Measurements from ENCODE around the gene CAPRIN2.
A peak's percentile ranks its signal among the peaks of the same experiment; 100 is the strongest.

Gene CAPRIN2

DNA sequence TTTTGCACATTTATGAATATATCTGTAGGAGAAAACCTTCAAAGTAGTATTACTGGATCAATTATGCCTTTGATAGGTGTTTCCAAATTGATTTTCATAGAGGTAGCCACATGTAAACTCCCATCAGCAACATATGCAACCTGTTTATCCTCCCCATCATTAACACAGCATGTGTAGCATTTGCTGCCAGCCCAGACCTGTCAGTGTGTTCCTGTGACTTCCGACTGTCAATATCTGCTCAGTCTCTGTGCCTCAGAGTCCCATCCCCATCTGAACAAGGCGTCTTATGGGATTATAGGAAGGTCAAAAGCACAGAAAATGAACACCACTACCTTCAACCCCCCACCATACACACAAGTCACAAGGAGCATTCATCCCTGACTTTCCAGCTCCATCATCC lies 9.5 kb upstream of the CAPRIN2 start:
- DNase-seq (ENCODE audit: low read depth): no peak

DNA sequence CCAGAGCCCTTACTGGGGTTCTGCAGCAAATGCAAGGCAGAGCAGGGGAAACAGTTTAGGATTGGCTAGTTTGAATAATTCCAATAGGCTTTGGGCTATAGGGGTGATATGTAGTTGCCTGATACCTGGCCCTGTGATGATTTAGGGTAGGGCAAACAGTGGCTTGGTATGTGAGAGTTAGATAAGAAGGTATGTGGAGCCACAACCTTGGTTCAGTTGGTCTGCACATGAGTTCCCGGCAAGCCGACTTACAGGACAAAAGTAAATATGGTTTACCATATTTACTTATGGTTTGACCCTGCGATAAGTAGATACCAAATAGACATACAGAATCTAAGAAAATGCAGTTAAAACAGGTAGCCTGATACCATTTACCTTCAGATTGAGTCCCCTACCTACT lies 8.3 kb upstream of the CAPRIN2 start:
- DNase-seq (ENCODE audit: low read depth): no peak

DNA sequence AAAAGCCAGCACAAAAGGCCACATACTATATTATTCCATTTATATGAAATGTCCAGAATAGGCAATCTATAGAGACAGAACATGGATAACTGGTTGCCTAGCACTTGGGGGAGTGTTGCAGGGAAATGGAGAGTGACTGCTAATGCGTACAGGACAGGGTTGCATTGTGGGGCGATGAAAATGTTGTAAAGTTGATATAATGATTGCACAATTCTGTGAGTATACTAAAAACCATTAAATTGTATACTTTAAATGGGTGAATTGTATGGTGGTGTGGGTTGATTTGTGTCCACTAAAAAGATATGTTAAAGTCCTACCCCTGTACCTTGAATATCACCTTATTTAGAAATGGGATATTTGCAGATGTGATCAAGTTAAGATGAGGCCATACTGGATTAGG lies 7.0 kb upstream of the CAPRIN2 start:
- no peak for DNase-seq (ENCODE audit: low read depth)

DNA sequence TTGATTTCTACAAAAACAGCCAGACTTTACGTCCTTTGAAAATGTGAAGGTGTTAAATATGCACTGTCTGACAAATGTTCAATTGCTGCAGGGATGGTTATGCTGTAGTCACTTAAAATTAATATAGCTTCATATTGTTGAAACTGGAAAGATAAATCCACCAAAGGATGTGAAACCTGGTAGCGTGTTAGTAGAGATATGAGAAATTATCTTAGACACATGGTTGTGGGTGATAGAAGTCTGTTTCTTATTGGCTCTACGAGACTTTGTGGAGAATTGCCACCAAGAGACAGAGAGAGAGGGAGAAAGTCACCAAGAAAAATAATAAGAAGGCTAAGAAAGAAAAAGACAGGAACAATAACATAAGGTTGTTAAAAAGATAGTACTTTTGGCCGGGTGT lies 2.6 kb upstream of the CAPRIN2 start:
- no peak for DNase-seq (ENCODE audit: low read depth)

DNA sequence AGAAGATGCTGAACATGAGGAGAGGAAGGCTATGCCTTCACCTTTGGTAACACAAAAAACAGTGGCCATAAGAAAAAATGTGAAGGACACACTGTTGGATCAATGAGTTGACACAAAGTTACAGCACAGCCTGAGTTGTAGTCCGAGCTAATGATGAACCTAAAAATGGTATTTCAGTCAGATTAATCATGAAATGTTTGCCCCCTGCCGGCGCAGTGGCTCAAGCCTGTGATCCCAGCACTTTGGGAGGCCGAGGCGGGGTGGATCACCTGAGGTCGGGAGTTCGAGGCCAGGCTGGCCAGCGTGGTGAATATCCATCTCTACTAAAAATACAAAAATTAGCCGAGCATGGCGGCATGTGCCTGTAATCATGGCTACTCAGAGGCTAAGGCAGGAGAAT lies 1.3 kb upstream of the CAPRIN2 start:
- DNase-seq (ENCODE audit: low read depth): no peak

DNA sequence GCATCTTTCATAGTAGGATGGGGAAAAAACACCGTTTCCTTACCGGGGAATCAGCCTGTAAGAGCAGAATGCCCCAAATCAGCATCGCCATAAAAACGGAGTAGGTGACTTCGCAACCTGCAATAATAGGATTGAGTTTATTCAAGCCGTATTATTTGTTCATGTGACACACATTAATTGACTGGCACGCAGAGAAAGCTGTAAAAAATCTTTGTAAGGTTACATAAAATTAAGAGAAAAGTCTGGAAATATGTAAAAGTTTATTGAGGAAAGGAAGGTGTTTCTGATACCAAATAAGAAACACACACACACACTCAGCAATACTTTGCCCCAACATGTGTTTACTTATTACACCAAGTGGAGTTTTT lies 628 bp upstream of the CAPRIN2 start:
- no peak for DNase-seq (ENCODE audit: low read depth)

DNA sequence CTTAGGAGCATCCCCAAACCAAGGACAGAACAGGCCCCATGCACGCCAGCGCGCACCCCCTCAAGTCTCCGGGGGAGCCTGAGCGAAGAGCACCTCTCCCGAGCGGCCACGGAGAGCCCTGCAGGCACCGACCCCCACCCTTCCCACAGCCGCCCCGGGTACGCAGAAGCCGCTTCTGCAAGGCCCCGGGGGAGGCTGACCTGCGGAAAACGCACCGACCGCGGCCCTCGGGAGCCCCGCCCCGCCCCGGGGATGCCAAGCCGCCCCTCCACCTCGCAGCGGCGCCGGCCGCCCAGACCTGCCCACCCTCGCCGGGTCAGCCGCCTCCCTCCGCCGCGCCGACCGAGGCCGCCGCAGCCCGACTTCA lies 385 bp downstream of the CAPRIN2 start:
- no peak for DNase-seq (ENCODE audit: low read depth)

DNA sequence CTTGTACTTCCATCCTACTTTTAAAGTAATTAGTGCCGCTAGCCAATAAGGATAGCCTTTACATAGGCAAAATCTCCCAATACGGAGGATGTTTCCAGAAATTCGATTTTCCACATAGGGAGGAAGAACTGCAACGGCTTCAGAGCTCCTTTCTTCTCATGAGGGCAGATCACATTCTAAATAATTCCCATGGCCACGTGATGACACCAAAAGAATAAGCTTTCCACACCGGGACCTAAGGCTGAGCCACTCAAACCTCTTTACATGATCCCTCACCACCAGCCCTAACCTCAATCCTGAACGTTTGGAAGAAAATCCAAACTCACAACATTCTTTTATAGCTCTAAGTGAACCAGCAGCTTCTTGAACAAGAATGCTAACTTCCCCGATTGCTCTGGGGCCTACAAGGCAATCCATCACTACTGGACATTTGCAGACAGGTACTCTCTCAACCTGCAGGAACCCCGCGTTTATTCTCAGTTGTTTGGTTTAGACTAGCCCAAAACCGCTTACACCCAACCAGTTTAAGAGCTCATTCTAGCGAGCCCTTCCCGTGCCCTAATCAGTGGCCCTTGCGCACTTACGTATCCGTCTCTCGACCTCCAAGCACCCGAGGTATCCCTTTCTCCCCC lies 884 bp downstream of the CAPRIN2 start:
- DNase-seq (ENCODE audit: low read depth): no peak

DNA sequence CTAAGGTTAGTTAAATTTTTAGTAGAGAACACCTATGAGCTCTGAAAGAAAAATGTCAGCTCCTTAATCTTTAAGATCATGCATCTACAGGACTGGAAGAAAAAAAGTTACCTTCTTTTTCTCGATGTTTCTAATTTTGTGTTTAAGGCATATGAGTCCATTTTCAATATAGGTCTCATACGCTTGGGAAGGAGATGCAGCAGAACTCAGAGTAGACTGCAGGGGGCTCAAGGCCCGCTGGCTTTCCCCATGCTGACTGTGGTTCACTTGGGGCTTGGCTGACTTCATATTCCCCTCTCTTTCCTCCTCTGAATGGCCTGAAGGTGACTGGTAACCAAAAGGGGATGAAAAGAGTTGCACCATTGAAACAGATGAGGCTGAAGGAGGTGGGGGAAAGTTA lies 1.5 kb downstream of the CAPRIN2 start:
- no peak for DNase-seq (ENCODE audit: low read depth)

DNA sequence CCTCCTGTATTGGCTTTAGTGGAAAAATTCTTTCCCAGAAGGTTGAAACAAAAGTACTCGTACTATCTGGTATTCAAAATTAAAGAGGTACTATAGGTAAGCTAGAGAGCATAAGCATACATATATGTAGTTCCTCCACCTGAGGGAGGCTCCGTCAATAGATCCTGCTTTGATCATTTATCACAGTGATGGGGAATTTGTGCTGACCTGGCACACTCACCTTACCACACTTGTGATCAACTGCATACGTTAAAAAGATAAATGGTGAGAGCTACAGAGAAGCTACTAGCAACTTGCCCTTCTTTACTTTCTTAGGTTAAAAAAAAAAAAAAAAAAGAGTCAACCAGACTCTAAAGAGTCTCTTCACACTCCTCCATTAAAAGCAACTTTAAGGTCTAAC lies 2.5 kb downstream of the CAPRIN2 start:
- no peak for DNase-seq (ENCODE audit: low read depth)

DNA sequence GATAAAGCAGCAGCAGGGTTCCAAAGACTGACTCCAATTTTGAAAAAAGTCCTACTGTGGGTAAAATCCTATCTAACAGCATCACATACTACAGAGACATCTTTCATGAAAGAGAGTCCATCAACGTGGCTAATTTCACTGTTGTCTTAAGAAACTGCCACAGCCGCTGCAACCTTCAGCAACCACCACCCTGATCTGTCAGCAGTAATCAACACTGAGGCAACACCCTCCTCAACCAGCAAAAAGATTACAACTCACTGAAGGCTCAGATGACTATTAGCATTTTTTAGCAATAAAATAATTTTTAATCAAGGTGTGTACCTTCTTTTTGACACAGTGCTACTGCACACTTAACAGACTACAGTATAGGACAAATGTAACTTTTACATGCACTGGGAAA lies 6.6 kb downstream of the CAPRIN2 start:
- no peak for DNase-seq (ENCODE audit: low read depth)

DNA sequence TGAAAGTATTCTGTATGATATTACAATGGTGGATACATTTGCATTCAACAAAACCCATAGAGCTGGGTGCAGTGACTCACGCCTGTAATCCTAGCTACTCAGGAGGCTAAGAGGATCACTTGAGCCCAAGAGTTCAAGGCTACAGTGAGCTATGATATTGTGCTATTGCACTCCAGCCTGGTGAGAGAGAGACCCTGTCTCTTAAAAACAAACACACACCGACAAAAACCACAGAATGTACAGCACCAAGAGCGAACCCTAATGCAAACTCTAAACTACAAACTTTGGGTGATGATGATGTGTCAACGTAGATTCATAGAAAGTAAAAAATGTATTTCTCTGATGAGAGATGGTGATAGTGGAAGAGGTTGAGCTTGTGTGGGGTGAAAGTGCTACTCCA lies 8.6 kb downstream of the CAPRIN2 start:
- no peak for DNase-seq (ENCODE audit: low read depth)

DNA sequence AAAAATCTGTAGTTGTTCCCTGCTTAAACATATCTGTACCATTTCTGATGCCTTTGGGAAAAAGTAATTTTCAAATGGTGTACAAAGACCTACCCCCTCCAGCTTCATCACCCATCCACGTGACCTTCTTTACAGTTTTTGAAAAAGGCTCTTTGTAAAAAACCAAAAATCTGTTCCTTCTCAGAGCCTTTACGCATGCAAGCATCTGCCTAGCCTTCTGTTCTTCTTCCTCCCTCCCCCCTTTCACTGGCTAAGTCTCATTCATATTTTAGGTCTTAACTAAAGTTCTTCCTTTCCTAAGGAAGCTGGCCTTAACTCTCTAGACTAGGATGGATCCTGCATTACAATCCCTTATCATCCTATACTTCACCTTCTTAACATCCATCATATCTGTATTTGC lies 10.4 kb downstream of the CAPRIN2 start:
- no peak for DNase-seq (ENCODE audit: low read depth)

DNA sequence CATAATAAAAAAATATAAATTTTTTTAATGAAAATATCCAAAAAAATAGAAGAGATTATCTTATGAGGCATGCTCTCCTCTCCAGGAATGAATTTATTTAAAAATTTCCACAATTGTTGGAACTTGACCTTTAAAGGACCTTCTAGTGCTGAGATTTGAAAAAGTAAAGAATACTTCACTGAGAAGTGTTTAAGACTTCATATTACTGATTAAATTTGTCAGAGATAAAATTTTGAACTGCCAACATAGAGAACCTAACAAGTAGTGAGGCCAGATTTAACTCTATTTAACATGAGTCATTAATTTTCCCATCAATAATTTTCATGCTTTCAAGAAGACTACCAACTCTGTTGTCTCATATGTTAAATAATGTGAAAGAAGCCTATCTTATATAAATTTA lies 14.5 kb downstream of the CAPRIN2 start:
- DNase-seq (ENCODE audit: low read depth): no peak

DNA sequence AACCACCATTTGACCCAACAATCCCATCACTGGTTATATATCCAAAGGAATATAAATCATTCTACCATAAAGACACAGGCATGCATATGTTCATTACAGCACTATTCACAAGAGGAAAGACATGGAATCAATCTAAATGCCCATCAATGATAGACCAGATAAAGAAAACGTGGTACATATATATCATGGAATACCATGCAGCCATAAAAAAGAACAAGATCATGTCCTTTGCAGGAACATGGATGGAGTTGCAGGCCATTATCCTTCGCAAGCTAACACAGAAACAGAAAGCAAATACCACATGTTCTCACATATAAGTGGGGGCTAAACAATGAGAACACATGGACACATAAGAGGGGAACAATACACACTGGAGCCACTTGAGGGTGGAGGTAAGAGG lies 15.7 kb downstream of the CAPRIN2 start:
- no peak for DNase-seq (ENCODE audit: low read depth)

DNA sequence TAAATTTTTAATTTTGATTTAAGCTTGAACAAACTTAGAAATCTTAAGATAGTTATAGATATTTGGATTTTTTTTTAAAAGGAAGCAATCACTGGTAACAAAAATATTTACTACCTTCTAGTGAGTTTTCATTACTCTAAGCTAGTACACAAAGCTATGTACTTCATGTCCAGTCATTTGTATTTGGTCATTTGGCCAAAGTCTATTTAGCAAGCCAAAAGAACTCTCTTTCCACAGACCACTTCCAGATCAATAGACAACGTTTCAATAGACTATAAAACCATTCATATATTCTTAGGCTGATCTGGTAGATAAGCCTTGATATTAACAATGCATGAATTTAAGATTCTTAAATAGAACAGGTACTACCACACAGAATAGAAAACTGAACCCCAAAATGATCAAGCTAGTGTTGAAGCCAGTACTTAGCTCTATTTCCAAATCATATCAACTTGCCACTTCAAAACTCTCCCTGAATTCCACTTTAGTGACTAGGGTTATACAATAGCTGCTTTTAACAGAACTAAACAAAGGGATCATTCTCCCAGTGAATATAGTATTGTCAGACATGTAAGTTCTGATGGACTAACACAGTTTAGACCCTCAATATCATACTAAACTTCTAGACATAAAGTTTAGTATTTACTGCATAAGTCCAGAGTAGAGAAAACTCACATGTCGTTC lies 21.7 kb downstream of the CAPRIN2 start:
- DNase-seq (ENCODE audit: low read depth): no peak

DNA sequence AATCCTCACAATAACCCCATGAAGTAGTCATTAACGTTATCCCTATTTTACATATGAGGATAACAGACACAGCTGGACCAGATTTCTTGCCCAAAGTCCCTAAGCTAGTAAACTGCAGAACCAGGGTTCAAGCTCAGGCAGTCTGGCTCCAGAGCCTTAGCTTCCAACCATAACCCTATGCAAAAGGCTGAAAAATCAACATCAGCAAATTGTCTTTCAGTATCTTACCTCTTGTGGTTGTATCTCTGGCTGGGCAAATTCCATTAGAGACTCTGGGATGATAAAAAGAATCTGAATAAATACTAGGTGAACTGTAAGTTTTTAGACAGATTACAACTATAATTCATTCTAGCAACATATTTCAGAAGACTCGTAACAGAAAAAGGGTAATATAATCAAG lies 24.7 kb downstream of the CAPRIN2 start:
- DNase-seq (ENCODE audit: low read depth): no peak

DNA sequence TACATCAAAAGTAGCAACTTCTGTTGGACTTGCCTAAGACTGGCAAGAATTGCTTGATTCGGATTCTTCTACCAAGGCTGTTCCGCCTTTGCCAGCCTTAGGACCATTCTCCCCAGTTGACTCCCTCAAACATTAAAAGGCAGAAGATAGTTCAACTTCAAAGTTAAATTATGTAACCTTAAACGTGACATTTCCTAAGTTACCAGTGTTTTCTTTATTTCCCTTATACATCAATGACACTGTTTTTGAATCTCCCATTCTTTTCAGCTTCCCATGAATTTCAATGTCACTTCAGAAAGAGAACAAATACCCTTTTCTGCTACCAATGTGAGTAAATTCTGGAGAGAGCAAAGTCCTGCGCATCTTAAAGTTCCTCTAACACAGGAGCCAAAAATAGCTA lies 25.2 kb downstream of the CAPRIN2 start:
- no peak for DNase-seq (ENCODE audit: low read depth)

DNA sequence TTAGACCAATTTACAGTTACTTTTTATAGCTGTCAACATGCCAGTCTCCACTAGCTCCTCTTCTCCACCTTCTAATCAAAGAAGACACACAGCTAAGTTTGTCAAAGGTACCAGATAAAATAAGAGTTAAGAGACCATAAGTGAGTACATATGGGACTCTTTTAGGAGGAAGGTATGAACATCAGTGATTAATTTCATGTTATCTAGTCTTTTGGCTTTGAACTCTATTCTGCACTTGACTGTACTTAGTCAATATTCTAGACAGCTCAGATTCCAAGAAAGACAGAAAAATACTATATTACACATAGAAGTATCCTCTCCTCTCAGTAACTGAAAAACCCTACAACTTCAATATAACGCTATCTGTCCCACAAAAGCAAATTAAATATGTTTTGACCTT lies 28.1 kb downstream of the CAPRIN2 start:
- no peak for DNase-seq (ENCODE audit: low read depth)

DNA sequence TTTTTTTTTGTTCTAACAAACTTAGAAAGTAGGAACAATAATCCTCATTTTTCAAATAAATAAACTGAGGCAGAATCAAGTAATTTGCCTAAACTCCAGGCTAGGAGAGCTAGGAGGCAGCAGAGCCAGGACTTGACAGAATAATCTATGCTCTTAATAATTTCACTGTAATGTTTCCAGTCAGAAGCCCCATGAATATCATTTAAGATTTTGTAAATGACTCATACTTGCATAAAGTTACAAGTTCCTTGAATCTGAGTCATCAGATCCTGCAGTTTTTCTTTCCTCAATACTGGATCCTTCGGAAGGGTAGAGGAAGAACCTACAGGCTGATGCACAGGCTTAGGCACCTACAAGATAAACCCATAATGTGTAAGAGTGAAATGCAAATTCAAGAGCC lies 29.0 kb downstream of the CAPRIN2 start:
- peak; percentile 47 for DNase-seq (ENCODE audit: low read depth)

DNA sequence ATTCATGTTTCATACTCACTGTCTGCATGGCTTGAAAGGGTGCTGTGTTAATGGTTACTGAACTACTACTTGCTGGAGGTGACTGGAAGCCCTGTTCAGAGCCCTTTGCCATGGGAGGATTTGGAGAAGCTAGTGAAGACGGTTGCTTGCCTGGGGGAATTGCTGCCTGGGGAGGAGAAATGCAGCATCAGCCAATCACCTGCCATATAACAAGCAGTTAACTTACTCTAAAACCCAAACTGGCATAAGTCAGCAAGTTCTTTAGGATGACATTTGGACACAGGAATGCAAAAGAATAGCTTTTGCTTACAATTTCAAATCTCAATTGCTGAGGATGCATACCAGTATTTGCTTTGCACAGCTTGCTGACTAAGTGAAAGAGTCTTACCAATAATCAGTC lies 35.7 kb downstream of the CAPRIN2 start:
- peak; percentile 72 for DNase-seq (ENCODE audit: low read depth)

DNA sequence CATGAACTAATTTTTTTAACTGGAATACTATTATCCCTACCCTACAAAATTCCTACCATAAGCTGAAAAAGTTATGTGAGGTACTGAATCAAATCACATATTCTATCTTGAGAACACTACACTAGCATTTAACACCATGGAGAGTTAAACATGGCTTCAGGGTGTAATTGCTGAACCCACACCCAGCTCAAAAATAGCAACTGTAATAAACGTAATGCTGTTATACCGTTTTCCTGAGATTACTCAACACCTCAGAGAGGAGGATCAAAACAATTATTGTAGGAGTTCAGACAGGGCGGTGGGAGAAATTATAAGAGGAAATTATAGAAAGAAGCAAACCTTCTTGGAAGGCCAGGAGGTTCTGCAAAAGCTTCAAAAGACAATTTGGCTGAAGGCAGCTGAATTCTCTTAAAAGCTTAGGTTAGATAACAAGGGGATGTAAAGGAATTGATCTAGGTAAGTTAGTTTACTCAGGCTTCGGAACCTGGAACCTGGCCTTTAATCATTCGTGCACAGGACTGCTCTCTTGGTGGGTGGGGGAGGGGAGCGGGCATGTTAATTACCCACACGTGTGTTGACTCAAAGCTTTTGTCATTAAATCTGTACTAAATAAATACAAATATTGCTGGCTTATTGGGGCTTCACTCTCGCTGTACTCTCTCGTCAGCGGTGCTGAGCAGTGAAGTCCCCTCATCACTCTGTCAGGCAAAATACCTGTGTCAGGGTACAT lies 47.0 kb downstream of the CAPRIN2 start:
- DNase-seq (ENCODE audit: low read depth): no peak

DNA sequence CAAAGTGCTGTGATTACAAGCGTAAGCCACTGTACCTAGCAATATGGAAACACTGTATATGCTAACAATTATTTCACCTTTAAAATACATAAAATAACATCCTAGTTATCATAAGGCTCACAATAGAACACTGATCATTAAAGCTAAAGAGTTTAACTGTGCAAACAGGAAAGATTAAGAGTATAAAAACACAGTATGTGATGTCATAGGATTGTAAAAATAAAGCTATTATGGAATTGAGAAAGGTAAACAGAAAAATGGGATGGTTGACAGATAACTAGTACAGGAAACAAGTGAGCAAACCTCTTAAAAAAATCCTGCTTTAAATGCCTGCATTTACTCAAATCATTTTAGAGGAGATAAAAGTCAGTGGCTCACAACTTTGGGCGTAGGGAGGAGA lies 48.3 kb downstream of the CAPRIN2 start:
- DNase-seq (ENCODE audit: low read depth): no peak

DNA sequence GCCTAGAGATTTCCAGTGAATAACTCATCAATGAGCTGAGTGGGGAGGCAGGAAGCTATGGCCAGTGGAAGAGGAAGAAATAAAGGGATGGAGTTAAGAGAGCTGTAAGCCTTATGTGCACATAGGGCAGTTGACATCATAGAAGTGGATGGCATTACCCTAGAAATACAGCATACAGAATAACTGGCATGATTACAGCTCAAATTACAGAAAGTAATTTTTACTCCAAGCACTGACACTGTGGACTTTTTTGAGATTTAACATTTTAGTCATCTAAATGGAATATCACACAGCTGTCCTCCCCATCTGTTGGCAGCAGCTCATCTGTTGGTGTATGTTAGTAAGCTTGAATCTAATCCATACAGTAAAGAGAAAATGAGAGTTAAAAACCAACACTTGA lies 53.7 kb downstream of the CAPRIN2 start:
- no peak for DNase-seq (ENCODE audit: low read depth)

All from fibroblast of the conjunctiva (primary cell).